ENCODE results near the gene JAK1. TPM values are rescaled to one million over a fixed set of nuclear protein-coding genes. Genes with fewer than 3 reads are reported as not detected.

Gene JAK1
- total and polyA plus RNA-seq, 2 donors (not counting 3 experiments of a cell fraction or from before 2014, with no cell fraction given), result 68.8 to 177 TPM

- Histone ChIP-seq H3K4me1 (ENCODE audit: control insufficient read depth, extremely low read depth, insufficient read depth, low read length) (no peaks in the 10 kb centered on the region), H3K4me3 (replicated peaks in 1 of 3; ENCODE audit: insufficient read depth in 1 of 3, low read depth in 1 of 3, low read length in 3 of 3) (no peak overlapping the region), H3K9me3 (replicated peaks; ENCODE audit: control insufficient read depth, insufficient read depth, low read length) (no peaks in the 10 kb centered on the region), H3K27ac (ENCODE audit: insufficient read depth, low read depth, low read length) (no peak overlapping the region), H3K27me3 (ENCODE audit: control insufficient read depth in 2 of 2, insufficient read depth in 2 of 2, low read length in 2 of 2) (no peaks in the 10 kb centered on the region), H4K20me1 (replicated peaks; ENCODE audit: control insufficient read depth, extremely low read depth, insufficient read depth, low read length) (no peaks in the 10 kb centered on the region), H3K79me2 (ENCODE audit: control insufficient read depth, insufficient read depth, low read length) (no peaks in the 10 kb centered on the region), H3K9me1 (replicated peaks; ENCODE audit: control insufficient read depth, extremely low read depth, insufficient read depth, low read length) (no peaks in the 10 kb centered on the region), H3K36me3 (ENCODE audit: control insufficient read depth in 2 of 2, extremely low read depth in 1 of 2, insufficient read depth in 2 of 2, low read length in 2 of 2) (no peaks in the 10 kb centered on the region), H2AFZ (ENCODE audit: low read depth, low read length) (no peak overlapping the region), H3K9ac (replicated peaks; ENCODE audit: extremely low read depth, insufficient read depth, low read length) (no peak overlapping the region), H3K4me2 (ENCODE audit: insufficient read depth, low read length) (no peak overlapping the region)
- intact Hi-C loops (cut with micrococcal nuclease), result no loop called here
- no TSS peak for BruUV-seq (replicated peaks)
- no peak for TF ChIP-seq FOS (IDR thresholded peaks at IDR 0.05; ENCODE audit: borderline replicate concordance, insufficient read depth, low read length)
- no peak for TF ChIP-seq JUN (IDR thresholded peaks at IDR 0.05; ENCODE audit: borderline replicate concordance, insufficient read depth, insufficient read length, low read depth)
- no peak for TF ChIP-seq MYC (IDR thresholded peaks at IDR 0.05; ENCODE audit: low read depth, low read length)
- TF ChIP-seq GATA2 (IDR thresholded peaks at IDR 0.05; ENCODE audit: insufficient read depth, insufficient read length, low read depth, low read length), result no peak
- no peak for TF ChIP-seq MAX (IDR thresholded peaks at IDR 0.05; ENCODE audit: insufficient read depth, insufficient read length)
- no peak for TF ChIP-seq EZH2 (IDR thresholded peaks at IDR 0.05; ENCODE audit: borderline replicate concordance, low read depth, low read length, severe bottlenecking)
- TF ChIP-seq, protein P1, sequence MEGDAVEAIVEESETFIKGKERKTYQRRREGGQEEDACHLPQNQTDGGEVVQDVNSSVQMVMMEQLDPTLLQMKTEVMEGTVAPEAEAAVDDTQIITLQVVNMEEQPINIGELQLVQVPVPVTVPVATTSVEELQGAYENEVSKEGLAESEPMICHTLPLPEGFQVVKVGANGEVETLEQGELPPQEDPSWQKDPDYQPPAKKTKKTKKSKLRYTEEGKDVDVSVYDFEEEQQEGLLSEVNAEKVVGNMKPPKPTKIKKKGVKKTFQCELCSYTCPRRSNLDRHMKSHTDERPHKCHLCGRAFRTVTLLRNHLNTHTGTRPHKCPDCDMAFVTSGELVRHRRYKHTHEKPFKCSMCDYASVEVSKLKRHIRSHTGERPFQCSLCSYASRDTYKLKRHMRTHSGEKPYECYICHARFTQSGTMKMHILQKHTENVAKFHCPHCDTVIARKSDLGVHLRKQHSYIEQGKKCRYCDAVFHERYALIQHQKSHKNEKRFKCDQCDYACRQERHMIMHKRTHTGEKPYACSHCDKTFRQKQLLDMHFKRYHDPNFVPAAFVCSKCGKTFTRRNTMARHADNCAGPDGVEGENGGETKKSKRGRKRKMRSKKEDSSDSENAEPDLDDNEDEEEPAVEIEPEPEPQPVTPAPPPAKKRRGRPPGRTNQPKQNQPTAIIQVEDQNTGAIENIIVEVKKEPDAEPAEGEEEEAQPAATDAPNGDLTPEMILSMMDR (IDR thresholded peaks at IDR 0.05; ENCODE audit: extremely low read depth in 1 of 2, insufficient read depth in 1 of 2, low read depth in 1 of 2, low read length in 2 of 2), result no peak
- no peak for TF ChIP-seq POLR2AphosphoS5 (IDR thresholded peaks at IDR 0.05; ENCODE audit: insufficient read depth, low read depth, low read length)
- DNase-seq (ENCODE audit: low read depth, low spot score) (no peak), FAIRE-seq (no peak)
- POLR2A ChIA-PET, result no interaction called here
- CTCF ChIA-PET, result no interaction called here
- dilution Hi-C loops (cut with MboI; ENCODE audit: extremely low pct_ligation_motif_present, low sequenced_read_pairs), result no loop called here
These were observed 29.0 kb upstream of the JAK1 start for GRCh38 chr1:64995316-64995715.

All from endothelial cell of umbilical vein (primary cell).